Kidney (tissue), 14 donors: ENCODE data around the gene SFSWAP. TPM values are rescaled to one million over a fixed set of nuclear protein-coding genes. Genes with fewer than 3 reads are reported as not detected.

Experiments
- DNase-seq, 5 donors: peaks; one replicate each; pipeline ENCODE4 v3.0.0-alpha.2; 2013 to 2020
- FAIRE-seq: peaks from 2 replicates; lab custom pipeline; 2012; peaks lifted over from hg19 to GRCh38; lab: Jason Lieb, UNC
- H3K27ac ChIP-seq, 2 donors: one replicate each; pipeline ENCODE4 v1.7.0; 2013; ENCODE audit warnings: low read depth in 2 of 2, low read length in 2 of 2, inconsistent platforms in 1 of 2
- H3K27me3 ChIP-seq: one replicate; pipeline ENCODE4 v1.7.1; 2013; ENCODE audit warnings: low read length, inconsistent platforms; ENCODE audit not compliant: control insufficient read depth, insufficient read depth
- H3K36me3 ChIP-seq, 3 donors: one replicate each; pipeline versions ENCODE4 v1.7.0 to v1.7.1; 2013; ENCODE audit warnings: low read length in 3 of 3, control low read depth in 1 of 3, inconsistent platforms in 1 of 3; ENCODE audit not compliant: insufficient read depth in 3 of 3, control insufficient read depth in 2 of 3
- H3K4me1 ChIP-seq, 3 donors: one replicate each; pipeline versions ENCODE4 v1.7.0 to v1.7.1; 2013; ENCODE audit warnings: low read length in 3 of 3, inconsistent platforms in 1 of 3, low read depth in 1 of 3; ENCODE audit not compliant: control insufficient read depth in 2 of 3, insufficient read depth in 2 of 3
- H3K4me3 ChIP-seq, 3 donors: one replicate each; pipeline versions ENCODE4 v1.7.0 to v1.8.1; 2013; ENCODE audit warnings: low read length in 3 of 3, control low read depth in 1 of 3, inconsistent platforms in 1 of 3
- H3K9ac ChIP-seq, 3 donors: one replicate each; pipeline versions ENCODE4 v1.7.0 to v1.7.1; 2013; ENCODE audit warnings: low read length in 3 of 3, control low read depth in 1 of 3, inconsistent platforms in 1 of 3
- H3K9me3 ChIP-seq, 3 donors: one replicate each; pipeline versions ENCODE4 v1.7.0 to v1.7.1; 2013; ENCODE audit warnings: low read length in 3 of 3, control low read depth in 1 of 3, inconsistent platforms in 1 of 3; ENCODE audit not compliant: control insufficient read depth in 2 of 3, insufficient read depth in 1 of 3
- intact Hi-C: fragments of 100-400 bp; cut with DNase I; formaldehyde crosslinking; loops from one replicate; pipeline ENCODE4 v1.11.1; 2022
- polyA plus RNA-seq: library from polyadenylated mRNA; stranded (reverse); fragments of 350-450 nt; fragmentation: Illumina TruSeq; extraction: RNeasy Lipid Tissue Mini Kit (QIAGEN cat#74804); gene quantifications from one replicate; pipeline ENCODE4 v1.2.3, GENCODE V29; 2014; ENCODE audit warnings: low read depth, low replicate concordance; ENCODE audit not compliant: insufficient read depth
- total RNA-seq: library from RNA; stranded (reverse); fragmentation: NEBNext Ultra II Directional; extraction: Animal tissue kit (Norgen Biotek cat#: 25700); gene quantifications from one replicate; pipeline ENCODE4 v1.2.1, GENCODE V29; 2021
- TF ChIP-seq, protein P1 (sequence below): IDR thresholded peaks from 3 replicates; pipeline ENCODE4 v1.5.1; 2012; ENCODE audit warnings: mild to moderate bottlenecking, moderate library complexity, borderline replicate concordance; ENCODE audit not compliant: insufficient read depth; ENCODE audit errors: extremely low read depth
- donor health status: control.
- donor health status: control.
- donor health status: control.
- donor health status: control.
- donor health status: control.
- donor health status: DM: yes; HTN: yes; CAD: no.
- donor health status: Normal renal cell carcinoma (clear cell type).

The SFSWAP gene
- total and polyA plus RNA-seq, 2 donors from 2014 or later: 13.9 to 46.2 TPM

- FAIRE-seq (no peak), DNase-seq (peak in 2 of 5 donors; percentile 34 to 59)
- no peaks in the 10 kb centered on the region for H3K36me3 ChIP-seq
- TF ChIP-seq, protein P1, sequence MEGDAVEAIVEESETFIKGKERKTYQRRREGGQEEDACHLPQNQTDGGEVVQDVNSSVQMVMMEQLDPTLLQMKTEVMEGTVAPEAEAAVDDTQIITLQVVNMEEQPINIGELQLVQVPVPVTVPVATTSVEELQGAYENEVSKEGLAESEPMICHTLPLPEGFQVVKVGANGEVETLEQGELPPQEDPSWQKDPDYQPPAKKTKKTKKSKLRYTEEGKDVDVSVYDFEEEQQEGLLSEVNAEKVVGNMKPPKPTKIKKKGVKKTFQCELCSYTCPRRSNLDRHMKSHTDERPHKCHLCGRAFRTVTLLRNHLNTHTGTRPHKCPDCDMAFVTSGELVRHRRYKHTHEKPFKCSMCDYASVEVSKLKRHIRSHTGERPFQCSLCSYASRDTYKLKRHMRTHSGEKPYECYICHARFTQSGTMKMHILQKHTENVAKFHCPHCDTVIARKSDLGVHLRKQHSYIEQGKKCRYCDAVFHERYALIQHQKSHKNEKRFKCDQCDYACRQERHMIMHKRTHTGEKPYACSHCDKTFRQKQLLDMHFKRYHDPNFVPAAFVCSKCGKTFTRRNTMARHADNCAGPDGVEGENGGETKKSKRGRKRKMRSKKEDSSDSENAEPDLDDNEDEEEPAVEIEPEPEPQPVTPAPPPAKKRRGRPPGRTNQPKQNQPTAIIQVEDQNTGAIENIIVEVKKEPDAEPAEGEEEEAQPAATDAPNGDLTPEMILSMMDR: no peak
- no peak overlapping the region for H3K27ac ChIP-seq
- intact Hi-C loops: no loop called here
- no peak overlapping the region for H3K4me3 ChIP-seq
- peaks cover 5% of the 10 kb centered on the region for H3K27me3 ChIP-seq
- no peaks in the 10 kb centered on the region for H3K4me1 ChIP-seq
- H3K9me3 ChIP-seq: no peaks in the 10 kb centered on the region
- no peak overlapping the region for H3K9ac ChIP-seq
Observed at GRCh38 chr12:131836714-131837397, 126.0 kb downstream of the SFSWAP start.

- intact Hi-C loops: no loop called here
- FAIRE-seq (no peak), DNase-seq (peak in 1 of 5 donors; percentile 37)
- Histone ChIP-seq H3K9me3 (no peaks in the 10 kb centered on the region), H3K27ac (no peak overlapping the region), H3K4me3 (no peak overlapping the region), H3K9ac (no peak overlapping the region), H3K36me3 (no peaks in the 10 kb centered on the region), H3K4me1 (no peaks in the 10 kb centered on the region), H3K27me3 (no peaks in the 10 kb centered on the region)
- TF ChIP-seq, protein P1: no peak
Observed at GRCh38 chr12:131840643-131841416, 129.9 kb downstream of the SFSWAP start.

DNA sequence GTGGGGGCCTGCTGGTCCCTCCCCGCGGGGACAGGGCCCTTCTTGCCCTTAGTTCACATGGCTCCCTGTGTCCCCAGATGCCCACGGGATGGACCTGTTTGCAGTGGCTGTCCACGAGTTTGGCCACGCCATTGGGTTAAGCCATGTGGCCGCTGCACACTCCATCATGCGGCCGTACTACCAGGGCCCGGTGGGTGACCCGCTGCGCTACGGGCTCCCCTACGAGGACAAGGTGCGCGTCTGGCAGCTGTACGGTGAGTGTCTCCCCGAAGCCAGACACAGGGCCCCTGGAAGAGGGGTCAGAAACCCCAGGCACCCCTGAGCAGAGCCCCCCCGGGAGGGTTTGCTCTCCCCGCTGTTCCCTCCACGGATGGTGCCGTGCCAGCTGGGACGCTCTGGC lies 130.7 kb downstream of the SFSWAP start:
- Histone ChIP-seq H3K4me3 (no peak overlapping the region), H3K9me3 (no peaks in the 10 kb centered on the region), H3K36me3 (no peaks in the 10 kb centered on the region), H3K27ac (no peak overlapping the region), H3K27me3 (no peaks in the 10 kb centered on the region), H3K4me1 (no peaks in the 10 kb centered on the region), H3K9ac (no peak overlapping the region)
- TF ChIP-seq, protein P1: no peak
- DNase-seq (no peak), FAIRE-seq (no peak)
- intact Hi-C loops: no loop called here
